Effector memory CD8-positive, alpha-beta T cell (primary cell): Measurements from ENCODE around the gene PTGER3.

Experiments
- ATAC-seq: fragments of 150-1000 bp; cut with Tn5 transposase; replicated peaks from 2 replicates; pipeline ENCODE4 v1.10.0; 2021; ENCODE audit warnings: mild to moderate bottlenecking, moderate library complexity
- DNase-seq, 3 experiments: peaks; one replicate each; pipeline ENCODE4 v3.0.0; 2021
- H3K27ac Mint-ChIP-seq, 2 donors: one replicate each; pipeline ENCODE4 v1.8.0; 2022; ENCODE audit warnings: mild to moderate bottlenecking in 2 of 2, mixed read lengths in 2 of 2, moderate library complexity in 2 of 2
- H3K27me3 Mint-ChIP-seq, 2 donors: one replicate each; pipeline ENCODE4 v1.8.0; 2022; ENCODE audit warnings: mixed read lengths in 2 of 2
- H3K36me3 Mint-ChIP-seq: one replicate; pipeline ENCODE4 v1.8.0; 2022; ENCODE audit warnings: mild to moderate bottlenecking, moderate library complexity, mixed read lengths; ENCODE audit not compliant: insufficient read depth
- H3K4me1 Mint-ChIP-seq, 2 donors: one replicate each; pipeline ENCODE4 v1.8.0; 2022; ENCODE audit warnings: low read depth in 2 of 2, mixed read lengths in 2 of 2
- H3K4me3 Mint-ChIP-seq, 2 donors: one replicate each; pipeline ENCODE4 v1.8.0; 2022; ENCODE audit warnings: mild to moderate bottlenecking in 2 of 2, mixed read lengths in 2 of 2, moderate library complexity in 2 of 2
- H3K9me3 Mint-ChIP-seq, 2 donors: one replicate each; pipeline ENCODE4 v1.8.0; 2022; ENCODE audit warnings: mixed read lengths in 2 of 2

The PTGER3 gene

DNA sequence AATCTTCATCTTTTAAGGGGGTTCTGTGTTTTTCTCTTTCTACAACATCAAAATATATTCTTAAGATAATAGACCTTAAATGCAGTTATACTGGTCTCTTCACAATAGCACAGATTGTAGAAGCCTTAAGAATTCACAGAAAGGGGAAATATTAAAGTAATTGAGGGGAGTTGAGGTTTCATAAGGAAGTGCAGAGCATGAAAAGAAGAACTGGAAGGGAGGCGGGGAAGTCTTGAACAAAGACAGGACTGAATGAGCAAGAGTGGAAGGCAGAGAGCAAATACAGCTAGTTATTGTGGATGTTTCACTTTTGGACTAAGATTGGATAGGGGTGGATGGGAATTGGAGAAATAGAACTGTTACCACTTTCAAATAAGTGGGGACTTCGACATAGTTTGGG, 67.7 kb downstream of the PTGER3 start:
- Mint-ChIP-seq H3K27me3 (peaks cover 11 to 19% of the 10 kb centered on the region in 2 donors), H3K9me3 (peaks cover 0 to 3% of the 10 kb centered on the region in 2 donors), H3K4me1 (no peaks in the 10 kb centered on the region), H3K4me3 (no peak overlapping the region), H3K27ac (no peak overlapping the region), H3K36me3 (no peaks in the 10 kb centered on the region)
- ATAC-seq (no peak), DNase-seq (no peak)

DNA sequence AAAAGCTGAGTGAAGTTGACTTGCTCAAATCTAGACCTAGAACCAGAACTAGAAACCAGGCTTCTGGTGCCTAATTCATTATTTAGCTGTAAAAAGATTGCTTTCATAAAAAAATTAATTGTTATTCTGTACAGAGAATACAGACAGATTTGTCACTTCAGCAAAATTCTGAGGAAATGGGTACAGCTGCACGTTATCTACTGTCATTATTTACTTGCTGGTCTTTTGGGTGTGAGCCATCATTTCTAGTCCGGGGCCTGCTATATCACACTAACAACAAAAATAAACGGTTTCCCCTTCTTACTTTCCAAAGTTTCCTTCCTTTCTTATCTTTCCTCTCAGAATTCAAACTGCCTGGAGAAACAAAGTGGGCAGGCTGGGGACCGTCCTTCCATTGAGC, 68.3 kb downstream of the PTGER3 start:
- Mint-ChIP-seq H3K9me3 (peaks cover 0 to 3% of the 10 kb centered on the region in 2 donors), H3K36me3 (no peaks in the 10 kb centered on the region), H3K4me3 (no peak overlapping the region), H3K27ac (no peak overlapping the region), H3K4me1 (no peaks in the 10 kb centered on the region), H3K27me3 (peaks cover 11 to 19% of the 10 kb centered on the region in 2 donors)
- ATAC-seq = no peak
- DNase-seq = no peak

DNA sequence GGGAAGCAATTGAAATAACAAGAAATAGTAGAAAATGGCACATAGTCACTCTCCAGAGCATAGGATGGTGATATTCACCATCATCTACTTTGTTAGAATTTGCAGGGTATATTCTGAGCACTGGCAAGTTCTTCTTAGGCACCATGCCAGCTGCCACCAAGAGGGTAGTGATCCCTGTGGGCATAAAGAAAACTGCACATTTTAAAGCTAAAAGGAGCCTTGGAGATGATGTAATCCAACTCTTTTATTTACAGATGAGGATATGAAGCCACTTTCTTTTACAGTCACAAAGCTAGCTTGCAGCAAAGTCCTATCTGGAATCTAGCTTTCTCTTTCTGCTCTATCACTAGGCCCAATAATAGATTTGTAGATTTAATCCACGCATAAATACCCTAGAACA, 69.0 kb downstream of the PTGER3 start:
- Mint-ChIP-seq H3K9me3 (peaks cover 0 to 3% of the 10 kb centered on the region in 2 donors), H3K27me3 (peaks cover 11 to 19% of the 10 kb centered on the region in 2 donors), H3K4me1 (no peaks in the 10 kb centered on the region), H3K27ac (no peak overlapping the region), H3K36me3 (no peaks in the 10 kb centered on the region), H3K4me3 (no peak overlapping the region)
- ATAC-seq (no peak), DNase-seq (no peak)

DNA sequence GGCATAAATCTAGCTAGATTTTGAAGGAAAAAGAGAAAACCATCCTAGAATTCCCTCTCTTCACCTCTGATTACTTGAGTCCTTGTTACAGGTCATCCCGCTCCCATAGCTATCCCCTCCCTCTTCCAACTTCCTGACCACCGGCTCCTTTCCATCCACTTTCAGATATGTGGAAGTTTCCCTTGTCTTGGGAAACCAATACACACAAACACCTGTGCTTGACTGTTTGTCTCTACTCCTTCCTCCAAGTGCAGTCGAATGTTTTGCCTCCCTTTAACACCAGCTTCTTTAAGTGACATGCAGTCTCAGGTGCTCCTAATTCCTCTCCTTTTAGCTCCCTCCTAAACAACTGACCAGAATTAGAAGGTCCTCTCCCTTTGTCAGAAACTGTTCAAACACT, 70.0 kb downstream of the PTGER3 start:
- peaks cover 0 to 3% of the 10 kb centered on the region in 2 donors for H3K9me3 Mint-ChIP-seq

DNA sequence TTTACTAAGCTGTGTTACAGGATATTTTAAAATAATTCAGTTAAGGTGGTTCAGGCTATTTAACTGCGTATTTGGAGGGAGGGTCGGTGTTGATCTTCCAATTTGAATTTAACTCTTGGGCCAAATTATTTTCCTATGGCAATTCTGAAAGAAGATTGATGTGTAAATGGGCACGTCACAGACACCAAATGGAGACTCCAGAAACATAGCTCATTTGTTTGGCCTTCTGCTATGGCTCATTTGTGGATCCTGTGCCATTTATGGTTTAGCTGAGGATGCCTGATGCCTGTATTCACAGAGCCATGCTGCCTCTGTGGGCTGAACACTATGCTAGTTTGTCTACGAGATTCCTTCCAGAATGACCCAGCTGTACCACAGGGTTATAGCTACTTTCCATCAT, 70.6 kb downstream of the PTGER3 start:
- no peak for ATAC-seq
- no peak overlapping the region for H3K4me3 Mint-ChIP-seq
- H3K4me1 Mint-ChIP-seq = no peaks in the 10 kb centered on the region
- no peak for DNase-seq
- H3K27me3 Mint-ChIP-seq = peaks cover 0 to 19% of the 10 kb centered on the region in 2 donors
- H3K9me3 Mint-ChIP-seq = peaks cover 0 to 3% of the 10 kb centered on the region in 2 donors
- no peak overlapping the region for H3K27ac Mint-ChIP-seq
- no peaks in the 10 kb centered on the region for H3K36me3 Mint-ChIP-seq

More for the DNA sequence above, 70.0 kb downstream of the PTGER3 start:
- Mint-ChIP-seq H3K4me3 (no peak overlapping the region), H3K36me3 (no peaks in the 10 kb centered on the region), H3K27me3 (peaks cover 2 to 19% of the 10 kb centered on the region in 2 donors), H3K27ac (no peak overlapping the region), H3K4me1 (no peaks in the 10 kb centered on the region)
- no peak for ATAC-seq
- DNase-seq = no peak

DNA sequence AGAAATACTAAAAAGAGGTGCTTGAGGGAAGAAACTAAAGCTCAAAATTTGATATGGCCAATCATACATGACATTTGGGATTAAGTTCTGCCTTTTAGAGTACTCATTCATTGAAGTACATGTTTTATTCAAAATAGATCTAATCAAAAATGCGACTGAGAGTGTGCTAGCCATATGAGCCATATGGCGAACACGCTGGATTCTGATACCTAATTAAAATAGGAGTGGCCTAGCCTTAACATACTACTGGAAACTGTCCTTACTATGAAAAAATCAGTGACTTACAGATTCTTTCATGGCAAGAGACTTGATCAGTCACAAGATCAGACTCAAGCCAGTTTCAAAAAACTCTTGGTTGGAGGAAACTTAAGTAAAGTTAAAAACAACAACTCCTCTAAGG, 73.9 kb downstream of the PTGER3 start:
- Mint-ChIP-seq H3K36me3 (no peaks in the 10 kb centered on the region), H3K9me3 (peaks cover 0 to 3% of the 10 kb centered on the region in 2 donors), H3K27me3 (peaks cover 0 to 16% of the 10 kb centered on the region in 2 donors), H3K4me3 (no peak overlapping the region), H3K4me1 (no peaks in the 10 kb centered on the region), H3K27ac (no peak overlapping the region)
- ATAC-seq (no peak), DNase-seq (no peak)

DNA sequence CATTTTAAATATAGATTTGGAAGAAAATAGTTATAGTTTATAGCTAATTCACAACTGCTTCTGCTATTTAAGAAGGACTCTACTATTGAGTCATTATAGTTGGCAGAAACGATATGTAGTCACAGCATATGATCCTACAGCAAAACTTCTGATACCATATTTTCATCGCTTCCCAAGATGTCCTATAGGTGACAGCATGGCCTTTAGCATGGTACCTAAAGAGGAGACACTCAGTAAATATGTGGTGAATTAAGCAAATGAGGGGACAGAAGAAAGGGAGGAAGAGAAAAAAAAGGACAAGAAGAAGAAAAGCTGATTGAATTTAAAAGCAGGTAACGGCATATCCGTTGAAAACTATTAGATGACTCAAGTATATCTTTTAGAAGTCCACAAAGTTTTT, 77.2 kb downstream of the PTGER3 start:
- Mint-ChIP-seq H3K4me3 (no peak overlapping the region), H3K27me3 (peaks cover 0 to 4% of the 10 kb centered on the region in 2 donors), H3K36me3 (no peaks in the 10 kb centered on the region), H3K9me3 (no peaks in the 10 kb centered on the region), H3K4me1 (no peaks in the 10 kb centered on the region), H3K27ac (no peak overlapping the region)
- DNase-seq (no peak), ATAC-seq (no peak)

DNA sequence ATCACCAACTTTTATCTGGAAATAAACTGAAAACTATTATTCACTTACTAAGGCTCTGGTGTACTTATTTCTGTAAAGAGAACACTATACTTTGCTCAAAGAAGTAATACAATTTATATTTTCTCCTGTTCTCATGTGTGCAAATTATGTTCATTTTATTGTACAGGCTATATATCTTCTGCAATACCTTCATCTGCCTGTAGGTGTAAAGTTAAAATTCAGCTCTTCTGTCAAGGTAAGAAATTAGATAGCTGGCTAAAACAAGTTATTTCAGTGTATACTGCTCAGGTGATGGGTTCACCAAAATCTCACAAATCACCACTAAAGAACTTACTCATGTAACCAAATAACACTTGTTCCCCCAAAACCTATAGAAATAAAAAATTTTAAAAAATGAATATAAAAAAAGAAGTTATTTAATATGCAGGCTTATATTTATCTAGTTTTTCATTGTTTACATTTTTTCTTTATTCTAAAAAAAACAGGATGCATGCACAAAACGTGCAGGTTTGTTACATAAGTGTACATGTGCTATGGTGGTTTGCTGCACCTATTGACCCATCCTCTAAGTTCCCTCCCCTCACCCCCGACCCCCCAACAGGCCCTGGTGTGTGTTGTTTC, 81.5 kb downstream of the PTGER3 start:
- no peak for DNase-seq
- no peaks in the 10 kb centered on the region for H3K36me3 Mint-ChIP-seq

DNA sequence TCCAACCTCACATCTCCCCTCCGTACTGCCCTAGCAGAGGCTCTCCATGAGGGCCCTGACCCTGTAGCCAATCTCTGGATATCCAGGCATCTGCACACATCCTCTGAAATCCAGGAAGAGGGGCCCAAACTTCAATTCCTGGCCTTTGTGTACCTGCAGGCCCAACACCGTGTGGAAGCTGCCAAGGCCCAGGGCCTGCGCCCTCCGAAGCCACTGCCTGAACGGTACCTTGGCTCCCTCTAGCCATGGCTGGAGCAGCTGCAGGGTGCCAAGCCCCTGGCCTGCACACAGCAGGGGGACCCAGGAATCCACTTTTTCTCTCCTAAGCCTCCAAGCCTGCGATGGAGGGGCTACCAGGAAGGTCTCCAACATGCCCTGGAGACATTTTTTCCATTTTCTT, 84.2 kb downstream of the PTGER3 start:
- Mint-ChIP-seq H3K27me3 (no peaks in the 10 kb centered on the region), H3K9me3 (no peaks in the 10 kb centered on the region), H3K36me3 (no peaks in the 10 kb centered on the region), H3K4me1 (no peaks in the 10 kb centered on the region), H3K27ac (no peak overlapping the region), H3K4me3 (no peak overlapping the region)
- DNase-seq (no peak), ATAC-seq (no peak)

More for the DNA sequence above, 81.5 kb downstream of the PTGER3 start:
- Mint-ChIP-seq H3K4me1 (no peaks in the 10 kb centered on the region), H3K27me3 (peaks cover 0 to 4% of the 10 kb centered on the region in 2 donors), H3K4me3 (no peak overlapping the region), H3K27ac (no peak overlapping the region), H3K9me3 (no peaks in the 10 kb centered on the region)
- no peak for ATAC-seq

DNA sequence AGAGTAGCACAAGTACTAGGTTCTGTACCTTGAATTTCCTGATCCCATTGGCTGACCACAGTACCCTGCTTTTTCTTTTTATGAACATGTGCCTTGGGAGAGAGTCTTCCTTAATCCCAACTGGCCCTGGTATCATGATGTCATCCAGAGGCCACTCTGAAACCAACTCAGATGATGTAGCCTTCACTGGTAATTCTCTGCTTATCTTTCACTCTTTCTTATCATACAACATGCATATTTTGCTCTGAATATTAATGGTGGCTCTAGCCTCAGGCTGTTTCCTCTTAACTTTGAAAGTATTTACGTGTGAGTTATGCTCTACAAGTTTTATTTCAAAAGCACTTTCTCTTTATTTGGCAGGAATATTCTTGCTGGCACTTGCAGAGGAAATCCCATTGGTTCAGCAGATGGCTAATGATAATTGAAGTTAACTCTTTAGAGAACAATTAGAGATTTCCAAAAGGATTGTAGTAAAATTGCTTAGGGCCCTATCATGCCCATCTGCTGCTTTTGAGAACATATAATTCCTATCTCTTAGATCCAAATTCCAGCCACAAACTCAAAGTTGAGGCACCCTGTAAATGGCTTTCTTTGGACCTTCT, 86.1 kb downstream of the PTGER3 start:
- DNase-seq (no peak), ATAC-seq (no peak)
- no peaks in the 10 kb centered on the region for H3K27me3 Mint-ChIP-seq
- no peak overlapping the region for H3K4me3 Mint-ChIP-seq
- no peaks in the 10 kb centered on the region for H3K9me3 Mint-ChIP-seq
- H3K4me1 Mint-ChIP-seq = no peaks in the 10 kb centered on the region
- H3K36me3 Mint-ChIP-seq = no peaks in the 10 kb centered on the region
- no peak overlapping the region for H3K27ac Mint-ChIP-seq

DNA sequence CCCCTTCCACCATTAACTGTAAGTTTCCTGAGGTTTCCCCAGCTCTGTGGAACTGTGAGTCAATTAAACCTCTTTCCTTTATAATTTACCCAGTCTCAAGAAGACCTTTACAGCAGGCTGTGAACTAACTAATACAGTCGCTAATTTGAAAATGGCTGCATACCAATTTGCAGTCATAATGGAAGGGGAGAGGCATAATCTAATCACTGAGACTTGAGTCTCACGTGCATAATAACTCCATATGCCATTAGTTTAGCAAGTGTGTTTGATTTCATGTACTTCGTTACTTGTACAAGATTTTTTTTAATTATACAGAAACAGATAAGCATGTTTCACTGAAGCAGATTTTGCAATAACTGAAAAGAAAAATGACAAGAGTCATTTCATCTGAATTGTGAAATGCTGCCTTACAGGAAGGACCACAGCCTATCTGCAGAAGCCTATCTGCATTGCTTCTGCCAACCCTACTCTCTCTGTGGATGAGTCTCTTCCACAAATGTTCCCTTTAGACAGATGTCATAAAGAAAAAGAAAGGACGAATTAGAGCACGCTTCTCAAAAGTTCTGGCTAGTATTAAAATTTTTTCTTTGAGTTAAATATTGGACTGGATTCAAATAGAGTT, 99.1 kb downstream of the PTGER3 start:
- H3K9me3 Mint-ChIP-seq = no peaks in the 10 kb centered on the region
- no peak for ATAC-seq
- H3K27ac Mint-ChIP-seq = no peak overlapping the region
- no peaks in the 10 kb centered on the region for H3K27me3 Mint-ChIP-seq
- H3K36me3 Mint-ChIP-seq = no peaks in the 10 kb centered on the region
- no peak overlapping the region for H3K4me3 Mint-ChIP-seq
- H3K4me1 Mint-ChIP-seq = no peaks in the 10 kb centered on the region
- DNase-seq = no peak

DNA sequence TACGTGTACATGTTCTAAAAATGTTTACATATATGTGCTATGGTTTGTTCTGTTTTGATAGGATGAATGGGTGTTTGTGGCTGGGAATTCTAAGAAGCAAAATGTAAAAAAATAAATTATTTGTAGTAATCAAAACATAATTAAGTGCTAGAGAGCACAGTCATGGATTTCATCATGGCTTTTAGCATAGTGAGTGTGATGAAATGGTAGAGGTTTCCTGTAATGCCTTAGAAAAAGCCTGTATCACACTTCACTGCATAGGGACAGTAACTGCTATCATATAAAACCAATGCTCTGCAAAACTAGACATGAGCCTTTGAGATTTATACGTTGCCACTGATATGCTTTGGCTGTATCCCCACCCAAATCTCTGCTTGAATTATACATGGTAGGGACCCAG, 99.8 kb downstream of the PTGER3 start:
- ATAC-seq (no peak), DNase-seq (no peak)
- Mint-ChIP-seq H3K4me1 (no peaks in the 10 kb centered on the region), H3K4me3 (no peak overlapping the region), H3K9me3 (no peaks in the 10 kb centered on the region), H3K27me3 (no peaks in the 10 kb centered on the region), H3K36me3 (no peaks in the 10 kb centered on the region), H3K27ac (no peak overlapping the region)

DNA sequence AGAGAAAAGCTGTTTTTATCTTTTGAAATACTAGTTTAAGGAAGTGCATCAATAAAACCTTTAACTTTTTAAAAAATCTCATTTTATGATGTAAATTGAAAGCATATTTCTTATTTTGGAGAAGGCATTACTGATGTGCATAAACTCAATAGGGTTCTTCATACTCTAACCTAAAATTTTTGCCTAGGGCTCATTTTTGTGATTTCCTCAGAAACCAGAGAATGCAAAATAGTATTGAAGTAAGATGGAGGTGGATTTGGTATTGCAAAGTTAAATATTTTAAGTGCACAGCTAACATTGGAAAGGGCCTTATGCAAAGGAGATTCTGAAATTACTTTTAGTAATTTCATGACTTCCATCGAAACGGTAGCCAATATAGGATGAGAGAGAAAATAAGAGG, 101.9 kb downstream of the PTGER3 start:
- Mint-ChIP-seq H3K36me3 (no peaks in the 10 kb centered on the region), H3K4me3 (no peak overlapping the region), H3K27ac (no peak overlapping the region), H3K27me3 (no peaks in the 10 kb centered on the region), H3K9me3 (peaks cover 0 to 7% of the 10 kb centered on the region in 2 donors), H3K4me1 (no peaks in the 10 kb centered on the region)
- no peak for ATAC-seq
- no peak for DNase-seq

DNA sequence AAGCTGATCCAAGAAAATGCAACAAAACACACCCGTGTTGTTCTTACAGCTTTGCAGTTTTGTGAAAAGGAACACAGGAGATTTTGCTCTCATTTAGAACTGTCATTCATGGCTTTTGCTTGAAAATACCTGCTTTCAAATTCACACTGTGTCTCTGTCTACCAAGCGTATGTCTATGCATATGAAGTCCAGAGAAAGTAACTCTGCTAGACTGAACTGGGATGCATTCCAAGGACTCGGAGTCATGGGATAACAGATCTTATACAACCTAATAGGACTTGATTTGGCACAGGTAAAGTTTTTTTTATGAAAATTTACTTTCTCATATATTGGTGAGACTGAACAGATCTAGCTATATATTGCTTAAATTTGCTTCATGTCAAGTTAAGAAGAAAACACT, 102.4 kb downstream of the PTGER3 start:
- no peaks in the 10 kb centered on the region for H3K27me3 Mint-ChIP-seq
- peaks cover 0 to 7% of the 10 kb centered on the region in 2 donors for H3K9me3 Mint-ChIP-seq
- no peak overlapping the region for H3K4me3 Mint-ChIP-seq
- H3K4me1 Mint-ChIP-seq = no peaks in the 10 kb centered on the region
- DNase-seq (no peak), ATAC-seq (no peak)
- H3K27ac Mint-ChIP-seq = no peak overlapping the region
- H3K36me3 Mint-ChIP-seq = no peaks in the 10 kb centered on the region
